ENCODE measurements around the gene RRAGD. TPM values are rescaled to one million over a fixed set of nuclear protein-coding genes. Genes with fewer than 3 reads are reported as not detected.

RRAGD gene
- total RNA-seq (2014; rRNA removed; shearing (Covaris generic)) (not detected in 2 replicates), polyA plus RNA-seq (2016; fragmentation: Nextera tagmentation; extraction: Ambion mirVana) (not detected in 2 replicates)

DNA sequence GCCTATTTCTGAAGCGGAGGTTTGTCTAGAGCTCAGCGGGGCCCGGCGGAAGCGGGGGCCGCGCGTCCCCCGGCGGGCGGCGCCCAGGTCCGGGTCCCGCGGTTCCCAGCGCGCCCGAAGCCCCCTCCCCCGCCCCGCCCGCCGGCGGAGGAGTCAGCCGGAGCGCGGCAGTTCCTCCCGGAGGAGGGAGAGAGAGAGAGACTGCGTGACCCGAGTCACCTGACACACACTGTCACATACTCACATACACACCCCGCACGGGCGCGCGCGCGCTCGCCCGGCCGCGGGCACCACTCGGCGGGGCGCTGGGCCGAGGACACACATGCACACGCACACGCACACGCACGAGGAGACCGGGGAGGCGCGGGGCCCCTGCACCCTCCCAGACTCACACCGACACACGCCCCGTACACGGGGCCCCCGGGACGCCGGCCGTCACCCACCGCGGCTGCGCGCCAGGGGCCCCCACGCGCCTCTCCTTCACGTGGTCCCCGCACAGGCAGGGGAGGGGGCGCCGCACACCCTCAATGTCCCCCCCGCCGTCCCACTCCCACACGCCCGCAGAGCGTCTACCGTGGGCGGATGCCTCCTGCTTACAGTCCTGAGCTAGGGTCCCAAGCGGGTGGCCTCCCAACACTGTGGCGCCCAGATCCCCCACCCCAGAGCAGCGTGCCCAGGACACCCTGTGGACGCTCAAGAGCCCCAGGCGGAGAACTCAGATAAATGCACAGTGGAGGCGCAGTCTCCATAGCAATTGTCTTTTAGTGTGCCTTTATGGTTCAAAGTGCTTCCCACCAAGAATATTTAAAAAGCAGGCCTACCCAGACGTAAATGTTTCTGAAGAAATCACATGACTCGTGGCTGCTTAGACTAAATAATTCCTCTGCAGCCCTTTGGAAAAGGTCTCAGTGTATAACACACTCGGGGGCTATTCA, at the start of gene RRAGD:
TSS of gene RRAGD (minus strand) at position 203 of the 935 bp plus-strand sequence. CDS start 280 bp downstream, outside the sequence.
- no peak within 1 kb of the TSS for H3K27ac ChIP-seq
- 2 to 3% methylated on average over 27 to 72 of the region's 85 CpGs for WGBS, 2 experiments (ENCODE audit: low coverage in 1 of 2, low lambda C conversion rate in 2 of 2, missing lambda C conversion rate in 2 of 2)

GRCh38 chr6:89460713-89461112, 48.6 kb upstream of the RRAGD start:
- no peak overlapping the region for H3K4me3 ChIP-seq
- H3K27ac ChIP-seq, result no peak overlapping the region
- in situ Hi-C loops (cut with MboI), result no loop called here
- H3K27me3 ChIP-seq (replicated peaks; ENCODE audit: insufficient read depth), result no peaks in the 10 kb centered on the region
- no peaks in the 10 kb centered on the region for H3F3A ChIP-seq (ENCODE audit: insufficient read depth)
- H2AFZ ChIP-seq, result no peak overlapping the region
- DNase-seq, result no peak
- H3K9me3 ChIP-seq (ENCODE audit: low read depth), result no peaks in the 10 kb centered on the region
- no peaks in the 10 kb centered on the region for H4K20me1 ChIP-seq (ENCODE audit: insufficient read depth)
- no peaks in the 10 kb centered on the region for H3K4me1 ChIP-seq (ENCODE audit: insufficient read depth)
- H3K79me2 ChIP-seq (ENCODE audit: insufficient read depth), result no peaks in the 10 kb centered on the region
- WGBS, 2 experiments (ENCODE audit: low coverage in 1 of 2, low lambda C conversion rate in 2 of 2, missing lambda C conversion rate in 2 of 2), result 51 to 57% methylated on average over 7 of the region's 7 CpGs
- no peaks in the 10 kb centered on the region for H3K9me2 ChIP-seq (ENCODE audit: insufficient read depth)
- no peak overlapping the region for H3K9ac ChIP-seq
- TF ChIP-seq EZH2 (IDR thresholded peaks at IDR 0.05; ENCODE audit: insufficient read depth, poor library complexity, severe bottlenecking), result no peak
- TF ChIP-seq EZH2phosphoT487 (IDR thresholded peaks at IDR 0.05; ENCODE audit: insufficient read depth, low read depth), result no peak
- H3K36me3 ChIP-seq (ENCODE audit: low read depth), result no peaks in the 10 kb centered on the region
- H3K4me2 ChIP-seq (ENCODE audit: unreplicated experiment), result no peak overlapping the region

More for the DNA sequence above, at the start of gene RRAGD:
- Histone ChIP-seq H2AFZ (peak within 1 kb of the TSS; percentile 62), H3K27me3 (replicated peaks; ENCODE audit: insufficient read depth) (peaks cover 90% of the 10 kb centered on the region), H3K9ac (peak within 1 kb of the TSS; percentile 26; the same call in 1 of the 2 replicates), H3K36me3 (ENCODE audit: low read depth) (no peaks in the 10 kb centered on the region), H3K79me2 (ENCODE audit: insufficient read depth) (no peaks in the 10 kb centered on the region), H4K20me1 (ENCODE audit: insufficient read depth) (no peaks in the 10 kb centered on the region), H3K4me3 (peak within 1 kb of the TSS; percentile 70), H3K4me2 (ENCODE audit: unreplicated experiment) (peak within 1 kb of the TSS; percentile 94), H3K9me3 (ENCODE audit: low read depth) (no peaks in the 10 kb centered on the region), H3K4me1 (ENCODE audit: insufficient read depth) (no peaks in the 10 kb centered on the region), H3F3A (ENCODE audit: insufficient read depth) (no peaks in the 10 kb centered on the region), H3K9me2 (ENCODE audit: insufficient read depth) (no peaks in the 10 kb centered on the region)
- peak; percentile 50 for DNase-seq
- TF ChIP-seq EZH2phosphoT487 (IDR thresholded peaks at IDR 0.05; ENCODE audit: insufficient read depth, low read depth) (no peak), EZH2 (IDR thresholded peaks at IDR 0.05; ENCODE audit: insufficient read depth, poor library complexity, severe bottlenecking) (peak; percentile 0)
- in situ Hi-C loops (cut with MboI), result no loop called here

GRCh38 chr6:89459501-89459900, 47.4 kb upstream of the RRAGD start:
- DNase-seq, result no peak
- WGBS, 2 experiments (ENCODE audit: low coverage in 1 of 2, low lambda C conversion rate in 2 of 2, missing lambda C conversion rate in 2 of 2), result 75 to 81% methylated on average over 1 of the region's 1 CpG
- TF ChIP-seq EZH2phosphoT487 (IDR thresholded peaks at IDR 0.05; ENCODE audit: insufficient read depth, low read depth), result no peak
- no peak for TF ChIP-seq EZH2 (IDR thresholded peaks at IDR 0.05; ENCODE audit: insufficient read depth, poor library complexity, severe bottlenecking)

GRCh38 chr6:89458704-89459103, 46.6 kb upstream of the RRAGD start:
- Histone ChIP-seq H3K27me3 (replicated peaks; ENCODE audit: insufficient read depth) (no peaks in the 10 kb centered on the region), H4K20me1 (ENCODE audit: insufficient read depth) (no peaks in the 10 kb centered on the region), H3K9me3 (ENCODE audit: low read depth) (no peaks in the 10 kb centered on the region), H3K4me1 (ENCODE audit: insufficient read depth) (no peaks in the 10 kb centered on the region), H3K27ac (no peak overlapping the region), H2AFZ (no peak overlapping the region), H3F3A (ENCODE audit: insufficient read depth) (no peaks in the 10 kb centered on the region), H3K9ac (no peak overlapping the region), H3K36me3 (ENCODE audit: low read depth) (no peaks in the 10 kb centered on the region), H3K9me2 (ENCODE audit: insufficient read depth) (no peaks in the 10 kb centered on the region), H3K79me2 (ENCODE audit: insufficient read depth) (no peaks in the 10 kb centered on the region), H3K4me3 (no peak overlapping the region), H3K4me2 (ENCODE audit: unreplicated experiment) (no peak overlapping the region)
- WGBS, 2 experiments (ENCODE audit: low coverage in 1 of 2, low lambda C conversion rate in 2 of 2, missing lambda C conversion rate in 2 of 2), result 63 to 64% methylated on average over 5 of the region's 5 CpGs
- TF ChIP-seq EZH2 (IDR thresholded peaks at IDR 0.05; ENCODE audit: insufficient read depth, poor library complexity, severe bottlenecking) (no peak), EZH2phosphoT487 (IDR thresholded peaks at IDR 0.05; ENCODE audit: insufficient read depth, low read depth) (no peak)
- in situ Hi-C loops (cut with MboI), result no loop called here
- peak; percentile 6 for DNase-seq

More at GRCh38 chr6:89459501-89459900, 47.4 kb upstream of the RRAGD start:
- Histone ChIP-seq H3K36me3 (ENCODE audit: low read depth) (no peaks in the 10 kb centered on the region), H3K4me1 (ENCODE audit: insufficient read depth) (no peaks in the 10 kb centered on the region), H2AFZ (no peak overlapping the region), H3F3A (ENCODE audit: insufficient read depth) (no peaks in the 10 kb centered on the region), H3K4me3 (no peak overlapping the region), H4K20me1 (ENCODE audit: insufficient read depth) (no peaks in the 10 kb centered on the region), H3K9me2 (ENCODE audit: insufficient read depth) (no peaks in the 10 kb centered on the region), H3K9ac (no peak overlapping the region), H3K79me2 (ENCODE audit: insufficient read depth) (no peaks in the 10 kb centered on the region), H3K4me2 (ENCODE audit: unreplicated experiment) (no peak overlapping the region), H3K27ac (no peak overlapping the region), H3K27me3 (replicated peaks; ENCODE audit: insufficient read depth) (no peaks in the 10 kb centered on the region), H3K9me3 (ENCODE audit: low read depth) (no peaks in the 10 kb centered on the region)
- in situ Hi-C loops (cut with MboI), result no loop called here

Measured in GM23248 (cell line).